HepG2 (cell line): Measurements from ENCODE around the gene C1orf115. TPM values are rescaled to one million over a fixed set of nuclear protein-coding genes. Genes with fewer than 3 reads are reported as not detected.

ENCODE experiments used
- CBX5 ChIP-seq: sonication (generic); formaldehyde crosslinking; IDR thresholded peaks from 2 replicates; pipeline ENCODE4 v1.4.0; 2020; ENCODE audit warnings: missing genetic modification reagents, borderline replicate concordance
- CERS6 ChIP-seq: sonication (generic); formaldehyde crosslinking; IDR thresholded peaks from 2 replicates; pipeline ENCODE4 v1.5.0; 2020; ENCODE audit warnings: missing genetic modification reagents
- ETV5 ChIP-seq: IDR thresholded peaks from 2 replicates; pipeline ENCODE4 v1.6.1; 2018; ENCODE audit warnings: missing biosample characterization, missing genetic modification reagents, inconsistent platforms, borderline replicate concordance
- GZF1 ChIP-seq: sonication (generic); formaldehyde crosslinking; IDR thresholded peaks from 2 replicates; pipeline ENCODE4 v1.5.1; 2020; ENCODE audit warnings: mild to moderate bottlenecking, missing genetic modification reagents
- HMG20A ChIP-seq: IDR thresholded peaks from 2 replicates; pipeline ENCODE4 v1.6.1; 2016; ENCODE audit warnings: borderline replicate concordance
- HNRNPH1 ChIP-seq: fragments of 200-400 bp; formaldehyde crosslinking; optimal IDR thresholded peaks from 2 replicates; pipeline ENCODE3; 2017; ENCODE audit warnings: mild to moderate bottlenecking, low read depth, low read length
- PHB2 ChIP-seq: fragments of 450-650 bp; IDR thresholded peaks from 2 replicates; pipeline ENCODE4 v1.6.1; 2018; ENCODE audit not compliant: partially characterized antibody
- RARG ChIP-seq: sonication (generic); formaldehyde crosslinking; IDR thresholded peaks from 2 replicates; pipeline ENCODE4 v1.4.0; 2020; ENCODE audit warnings: low read depth, mild to moderate bottlenecking, missing genetic modification reagents
- SKIL ChIP-seq: sonication (generic); formaldehyde crosslinking; IDR thresholded peaks from 2 replicates; pipeline ENCODE4 v1.8.0; 2022; ENCODE audit warnings: missing genetic modification reagents, mild to moderate bottlenecking, moderate library complexity, borderline replicate concordance
- SP1 ChIP-seq, 2 experiments: fragments of 450-650 bp in 1 of 2; sonication (generic) in 1 of 2; formaldehyde crosslinking in 1 of 2; IDR thresholded peaks; 2 replicates each; pipeline versions ENCODE4 v1.4.0 to v1.6.1; 2016 to 2020; ENCODE audit warnings: missing genetic modification reagents in 1 of 2
- SP2 ChIP-seq: sonication (generic); formaldehyde crosslinking; IDR thresholded peaks from 2 replicates; pipeline ENCODE4 v1.5.1; 2020; ENCODE audit warnings: mild to moderate bottlenecking, missing genetic modification reagents
- ZEB1 ChIP-seq: IDR thresholded peaks from 2 replicates; pipeline ENCODE4 v1.6.1; 2012; ENCODE audit warnings: mild to moderate bottlenecking, low read depth, inconsistent platforms; ENCODE audit not compliant: insufficient replicate concordance
- ZFP82 ChIP-seq: sonication (generic); formaldehyde crosslinking; IDR thresholded peaks from 2 replicates; pipeline ENCODE4 v1.5.1; 2020; ENCODE audit warnings: mild to moderate bottlenecking, missing genetic modification reagents, borderline replicate concordance
- ZMAT5 ChIP-seq: sonication (generic); formaldehyde crosslinking; IDR thresholded peaks from 2 replicates; pipeline ENCODE4 v1.5.0; 2020; ENCODE audit warnings: mild to moderate bottlenecking, low read depth, missing genetic modification reagents, borderline replicate concordance
- ZNF232 ChIP-seq: sonication (generic); formaldehyde crosslinking; IDR thresholded peaks from 2 replicates; pipeline ENCODE4 v1.4.0; 2020; ENCODE audit warnings: missing genetic modification reagents, borderline replicate concordance
- ZNF460 ChIP-seq: sonication (generic); formaldehyde crosslinking; IDR thresholded peaks from 2 replicates; pipeline ENCODE4 v1.5.1; 2020; ENCODE audit warnings: missing genetic modification reagents, mild to moderate bottlenecking, borderline replicate concordance
- ZNF549 ChIP-seq: sonication (generic); formaldehyde crosslinking; IDR thresholded peaks from 2 replicates; pipeline ENCODE4 v1.5.0; 2020; ENCODE audit warnings: missing genetic modification reagents
- ZNF644 ChIP-seq: IDR thresholded peaks from 2 replicates; pipeline ENCODE4 v1.6.1; 2016; ENCODE audit warnings: low read depth
- ZNF792 ChIP-seq: IDR thresholded peaks from 2 replicates; pipeline ENCODE4 v1.6.1; 2016
- polyA plus RNA-seq, 8 experiments: library from polyadenylated mRNA; depleted of rRNA in 3 of 8; stranded (reverse) in 7 of 8; unstranded in 1 of 8; fragments of >200 nt; fragmentation: Illumina TruSeq in 4 of 8; extraction: Trizol in 4 of 8; gene quantifications; 2 replicates each; pipeline versions ENCODE4 v1.2.1 to v1.2.3, GENCODE V29; 2011 to 2016; ENCODE audit warnings: low read depth in 4 of 8, missing spikeins in 1 of 8, mixed read lengths in 1 of 8; ENCODE audit not compliant: insufficient read depth in 1 of 8
- total RNA-seq, 5 experiments: library from RNA; depleted of rRNA; stranded (reverse); fragments of >200 nt; fragmentation: Illumina TruSeq; extraction: Trizol; gene quantifications; 2 replicates each; pipeline ENCODE4 v1.2.3, GENCODE V29; 2016; ENCODE audit warnings: low read depth in 1 of 5
- TF ChIP-seq, protein P1 (sequence below): sonication (generic); formaldehyde crosslinking; IDR thresholded peaks from 2 replicates; pipeline ENCODE4 v1.5.0; 2020; ENCODE audit warnings: missing genetic modification reagents, mild to moderate bottlenecking, borderline replicate concordance
- TF ChIP-seq, protein P2 (sequence below): sonication (generic); IDR thresholded peaks from 2 replicates; pipeline ENCODE4 v1.6.1; 2016; ENCODE audit warnings: low read depth, borderline replicate concordance
- TF ChIP-seq, protein P3 (sequence below): sonication (generic); formaldehyde crosslinking; IDR thresholded peaks from 2 replicates; pipeline ENCODE4 v1.4.0; 2020; ENCODE audit warnings: missing genetic modification reagents, mild to moderate bottlenecking, borderline replicate concordance

C1orf115 gene
- total and polyA plus RNA-seq, 2 of the 13 experiments (the other 11 are each of a cell fraction or from before 2014, with no cell fraction given) = 25.2 to 85.9 TPM

DNA sequence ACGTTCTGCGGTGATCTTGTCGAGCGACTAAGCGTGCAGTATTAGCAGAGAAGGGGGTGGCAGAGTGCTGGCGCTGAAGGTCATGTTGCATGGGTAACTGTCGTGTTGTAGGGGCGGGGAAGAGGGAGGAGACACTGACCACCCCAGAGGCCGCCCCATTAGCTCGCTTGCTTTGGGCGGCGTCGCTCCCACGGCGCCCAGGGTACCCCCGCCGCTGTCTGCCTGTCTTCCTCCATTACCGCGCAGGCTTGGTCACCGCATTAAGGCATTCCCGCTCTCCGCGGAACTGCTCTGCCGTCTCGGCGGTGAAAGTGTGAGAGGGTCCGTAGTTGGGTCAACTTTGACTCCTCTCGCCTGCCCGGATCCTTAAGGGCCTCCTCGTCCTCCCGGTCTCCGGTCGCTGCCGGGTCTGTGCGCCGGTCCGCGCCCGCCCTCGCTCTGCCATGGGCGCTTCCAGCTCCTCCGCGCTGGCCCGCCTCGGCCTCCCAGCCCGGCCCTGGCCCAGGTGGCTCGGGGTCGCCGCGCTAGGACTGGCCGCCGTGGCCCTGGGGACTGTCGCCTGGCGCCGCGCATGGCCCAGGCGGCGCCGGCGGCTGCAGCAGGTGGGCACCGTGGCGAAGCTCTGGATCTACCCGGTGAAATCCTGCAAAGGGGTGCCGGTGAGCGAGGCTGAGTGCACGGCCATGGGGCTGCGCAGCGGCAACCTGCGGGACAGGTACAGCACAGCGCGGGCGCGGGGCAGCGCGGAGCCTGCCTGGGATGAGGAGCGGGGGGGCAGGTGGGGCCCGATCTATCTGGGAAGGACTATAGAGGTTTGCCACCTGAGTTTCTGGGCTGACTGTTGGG is 58.1 kb downstream of the C1orf115 start, which contains the start of gene MTARC2 (continued):
- TF ChIP-seq ZNF460 (CRISPR knock-in tag) (no peak), CERS6 (no peak), RARG (CRISPR knock-in tag) (no peak), ZNF792 (CRISPR knock-in tag) (peak; percentile 52; the same call in 1 of the 2 replicates), SP2 (peak; percentile 36; the same call in 1 of the 2 replicates), ZFP82 (CRISPR knock-in tag) (peak; percentile 81; the same call in 1 of the 2 replicates), GZF1 (no peak), CBX5 (CRISPR knock-in tag) (peak; percentile 42; the same call in 1 of the 2 replicates), ZNF232 (CRISPR knock-in tag) (peak; percentile 70; the same call in 1 of the 2 replicates), HNRNPH1 (no peak), ZNF644 (CRISPR knock-in tag) (no peak), ZEB1 (no peak), SKIL (CRISPR knock-in tag) (peak; percentile 64; the same call in 1 of the 2 replicates), ETV5 (peak; percentile 33; the same call in 1 of the 2 replicates), SP1 (IDR thresholded peaks at IDR 0.05) (no peak), SP1 (CRISPR knock-in tag; IDR thresholded peaks at IDR 0.05) (no peak; the same call in none of the 2 replicates), HMG20A (peak; percentile 64; the same call in 1 of the 2 replicates), PHB2 (no peak), ZNF549 (CRISPR knock-in tag) (no peak), ZMAT5 (CRISPR knock-in tag) (0 out of 2 replicates have a peak, but pooled peaks have one; percentile 78)
- TF ChIP-seq, protein P1, sequence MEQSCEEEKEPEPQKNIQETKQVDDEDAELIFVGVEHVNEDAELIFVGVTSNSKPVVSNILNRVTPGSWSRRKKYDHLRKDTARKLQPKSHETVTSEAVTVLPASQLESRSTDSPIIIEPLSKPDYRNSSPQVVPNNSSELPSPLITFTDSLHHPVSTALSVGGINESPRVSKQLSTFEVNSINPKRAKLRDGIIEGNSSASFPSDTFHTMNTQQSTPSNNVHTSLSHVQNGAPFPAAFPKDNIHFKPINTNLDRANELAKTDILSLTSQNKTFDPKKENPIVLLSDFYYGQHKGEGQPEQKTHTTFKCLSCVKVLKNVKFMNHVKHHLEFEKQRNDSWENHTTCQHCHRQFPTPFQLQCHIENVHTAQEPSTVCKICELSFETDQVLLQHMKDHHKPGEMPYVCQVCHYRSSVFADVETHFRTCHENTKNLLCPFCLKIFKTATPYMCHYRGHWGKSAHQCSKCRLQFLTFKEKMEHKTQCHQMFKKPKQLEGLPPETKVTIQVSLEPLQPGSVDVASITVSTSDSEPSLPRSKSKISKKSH = peak; percentile 67
- TF ChIP-seq, protein P2, sequence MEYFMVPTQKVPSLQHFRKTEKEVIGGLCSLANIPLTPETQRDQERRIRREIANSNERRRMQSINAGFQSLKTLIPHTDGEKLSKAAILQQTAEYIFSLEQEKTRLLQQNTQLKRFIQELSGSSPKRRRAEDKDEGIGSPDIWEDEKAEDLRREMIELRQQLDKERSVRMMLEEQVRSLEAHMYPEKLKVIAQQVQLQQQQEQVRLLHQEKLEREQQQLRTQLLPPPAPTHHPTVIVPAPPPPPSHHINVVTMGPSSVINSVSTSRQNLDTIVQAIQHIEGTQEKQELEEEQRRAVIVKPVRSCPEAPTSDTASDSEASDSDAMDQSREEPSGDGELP = no peak
- TF ChIP-seq, protein P3, sequence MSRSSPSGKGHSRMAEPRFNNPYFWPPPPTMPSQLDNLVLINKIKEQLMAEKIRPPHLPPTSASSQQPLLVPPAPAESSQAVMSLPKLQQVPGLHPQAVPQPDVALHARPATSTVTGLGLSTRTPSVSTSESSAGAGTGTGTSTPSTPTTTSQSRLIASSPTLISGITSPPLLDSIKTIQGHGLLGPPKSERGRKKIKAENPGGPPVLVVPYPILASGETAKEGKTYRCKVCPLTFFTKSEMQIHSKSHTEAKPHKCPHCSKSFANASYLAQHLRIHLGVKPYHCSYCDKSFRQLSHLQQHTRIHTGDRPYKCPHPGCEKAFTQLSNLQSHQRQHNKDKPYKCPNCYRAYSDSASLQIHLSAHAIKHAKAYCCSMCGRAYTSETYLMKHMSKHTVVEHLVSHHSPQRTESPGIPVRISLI (CRISPR knock-in tag) = no peak
